KOPT-K1 (cell line): ENCODE results near the gene ZNF831.

Experiments used
- H3K27ac ChIP-seq: fragments of 200-600 bp; sonication (generic); 2 replicates; pipeline ENCODE4 v1.5.1; 2016; ENCODE audit warnings: antibody characterized with exemption, mild to moderate bottlenecking, low read depth, low read length; ENCODE audit not compliant: poor library complexity, severe bottlenecking
- H3K36me3 ChIP-seq: fragments of 200-600 bp; sonication (generic); 2 replicates; pipeline ENCODE4 v1.5.1; 2017; ENCODE audit warnings: antibody characterized with exemption, mild to moderate bottlenecking, low read length, moderate library complexity; ENCODE audit not compliant: insufficient read depth
- H3K9me3 ChIP-seq: fragments of 200-600 bp; sonication (generic); 2 replicates; pipeline ENCODE4 v1.5.1; 2017; ENCODE audit warnings: antibody characterized with exemption, low read length, mild to moderate bottlenecking; ENCODE audit not compliant: insufficient read depth, poor library complexity, severe bottlenecking

ZNF831 gene

GRCh38 chr20:59291740-59292383, 128.2 kb downstream of the ZNF831 start:
- no peaks in the 10 kb centered on the region for H3K36me3 ChIP-seq
- no peaks in the 10 kb centered on the region for H3K9me3 ChIP-seq
- H3K27ac ChIP-seq: no peak overlapping the region

DNA sequence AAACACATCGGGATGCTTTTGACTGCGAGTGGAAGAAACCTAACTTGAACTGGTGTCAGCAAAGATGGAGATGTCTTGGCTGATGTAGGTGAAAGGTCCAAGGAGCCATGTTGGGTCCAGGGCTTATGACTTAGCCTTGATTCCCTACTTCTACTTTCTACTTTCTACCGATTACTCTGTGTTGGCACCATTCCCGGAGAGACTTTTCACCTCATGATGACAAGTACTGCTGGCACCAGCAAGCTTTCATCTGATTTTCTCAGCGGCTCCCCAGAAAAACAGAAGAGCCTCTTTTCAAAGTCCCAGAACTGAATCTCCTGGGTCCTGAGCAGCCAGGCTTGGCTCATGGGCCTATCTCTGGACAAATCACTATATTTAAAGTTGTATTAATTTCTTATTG, 131.9 kb downstream of the ZNF831 start:
- Histone ChIP-seq H3K27ac (no peak overlapping the region), H3K9me3 (no peaks in the 10 kb centered on the region), H3K36me3 (no peaks in the 10 kb centered on the region)

DNA sequence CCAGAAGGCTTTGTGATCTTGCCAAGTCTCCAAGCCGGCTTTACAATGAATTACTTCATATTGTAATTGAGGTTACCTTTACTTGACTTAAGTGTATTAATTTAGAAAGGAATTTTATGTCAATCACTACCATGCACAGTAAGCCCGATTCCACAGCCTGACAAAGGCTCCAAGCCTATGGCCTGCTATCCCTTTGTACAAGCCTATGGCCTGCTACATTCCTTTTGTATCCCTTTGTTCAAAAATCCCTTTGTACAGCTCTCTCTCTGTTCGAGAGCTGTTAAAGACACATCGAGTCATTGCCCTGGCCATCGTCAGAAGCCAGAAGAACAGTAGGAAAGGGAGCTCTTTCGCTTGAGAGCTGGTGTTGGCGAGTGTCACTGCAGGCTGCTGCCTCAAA, 134.1 kb downstream of the ZNF831 start:
- H3K36me3 ChIP-seq: no peaks in the 10 kb centered on the region
- no peaks in the 10 kb centered on the region for H3K9me3 ChIP-seq
- H3K27ac ChIP-seq: no peak overlapping the region

DNA sequence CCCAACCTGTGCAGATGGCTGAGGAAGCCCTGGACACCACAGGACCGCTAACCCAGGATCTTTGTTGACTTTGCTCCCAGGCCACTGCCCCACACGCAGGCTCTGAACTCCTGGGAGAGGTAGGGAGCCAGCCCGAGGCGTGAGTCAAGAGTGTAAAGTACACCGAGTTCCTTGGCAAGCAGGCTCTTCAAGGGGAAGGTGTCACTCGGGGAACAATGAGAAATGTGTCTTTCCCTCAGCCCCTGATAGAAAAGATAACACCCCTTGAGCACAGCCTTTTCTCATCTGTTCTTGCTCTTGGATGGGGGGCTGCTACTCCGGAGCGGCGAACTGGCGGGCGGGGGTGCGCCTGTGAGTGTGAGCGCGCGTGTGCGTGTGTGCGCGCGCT, 136.3 kb downstream of the ZNF831 start:
- no peaks in the 10 kb centered on the region for H3K9me3 ChIP-seq
- no peaks in the 10 kb centered on the region for H3K36me3 ChIP-seq
- no peak overlapping the region for H3K27ac ChIP-seq

DNA sequence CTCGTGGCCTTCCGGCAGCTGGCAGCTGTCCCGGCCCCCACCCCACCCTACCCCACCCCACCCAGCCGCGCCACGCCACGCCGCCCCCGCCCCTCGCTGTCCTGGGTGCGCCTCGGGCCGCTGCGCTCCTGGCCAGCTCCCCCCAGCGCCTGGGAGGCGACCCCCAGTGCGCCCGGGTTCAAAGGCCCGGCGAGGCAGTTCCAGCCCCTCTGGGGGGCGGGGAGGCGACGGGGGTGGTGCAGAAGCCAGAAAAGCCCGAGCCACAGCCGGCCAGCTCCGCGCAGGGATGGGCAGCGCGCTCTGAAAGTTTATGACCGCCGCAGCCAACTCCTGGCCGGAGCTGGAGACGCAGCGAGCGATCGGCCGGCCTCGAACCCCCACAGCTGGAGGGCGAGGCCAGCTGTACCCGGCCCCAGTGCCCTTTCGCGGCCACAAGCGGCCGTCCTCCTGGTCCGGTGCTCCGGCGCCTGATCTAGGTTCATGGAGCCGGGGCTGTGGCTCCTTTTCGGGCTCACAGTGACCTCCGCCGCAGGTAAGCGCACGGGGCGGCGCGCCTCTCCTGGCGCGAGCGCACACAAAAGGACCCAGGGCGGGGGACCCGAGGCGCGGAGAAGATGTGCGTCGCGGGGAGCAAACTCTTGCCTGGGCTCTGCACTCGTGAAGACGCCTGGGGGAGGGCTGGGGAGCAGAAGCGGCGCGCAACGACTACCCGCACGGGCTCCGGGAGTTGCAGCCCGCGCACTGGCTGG, 136.9 kb downstream of the ZNF831 start, which contains the start of gene EDN3:
EDN3 (plus strand) TSS at position 279 of the 749 bp plus-strand sequence; CDS start at position 481, 202 bp downstream.
- H3K27ac ChIP-seq: no peak within 1 kb of the TSS
- H3K9me3 ChIP-seq: no peaks in the 10 kb centered on the region
- H3K36me3 ChIP-seq: no peaks in the 10 kb centered on the region

DNA sequence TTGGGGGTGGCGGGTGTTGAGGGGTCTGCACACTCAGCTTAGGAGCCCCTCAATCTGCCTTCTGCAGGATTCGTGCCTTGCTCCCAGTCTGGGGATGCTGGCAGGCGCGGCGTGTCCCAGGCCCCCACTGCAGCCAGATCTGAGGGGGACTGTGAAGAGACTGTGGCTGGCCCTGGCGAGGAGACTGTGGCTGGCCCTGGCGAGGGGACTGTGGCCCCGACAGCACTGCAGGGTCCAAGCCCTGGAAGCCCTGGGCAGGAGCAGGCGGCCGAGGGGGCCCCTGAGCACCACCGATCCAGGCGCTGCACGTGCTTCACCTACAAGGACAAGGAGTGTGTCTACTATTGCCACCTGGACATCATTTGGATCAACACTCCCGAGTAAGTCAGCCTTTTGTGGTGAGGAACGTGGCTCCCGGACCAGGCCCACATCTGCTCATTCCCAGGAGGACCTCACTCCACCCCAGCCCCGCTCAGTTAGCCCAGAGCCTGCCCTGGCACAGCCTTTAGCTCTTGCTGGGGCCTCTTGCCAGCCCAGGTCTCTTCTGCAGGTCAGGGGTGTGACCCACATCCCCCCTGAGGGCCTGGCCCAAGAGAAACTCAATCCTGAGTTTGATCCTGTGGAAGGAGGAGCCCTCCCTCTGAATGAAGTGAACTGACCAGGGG, 137.9 kb downstream of the ZNF831 start:
- no peaks in the 10 kb centered on the region for H3K36me3 ChIP-seq
- H3K9me3 ChIP-seq: no peaks in the 10 kb centered on the region
- no peak overlapping the region for H3K27ac ChIP-seq

DNA sequence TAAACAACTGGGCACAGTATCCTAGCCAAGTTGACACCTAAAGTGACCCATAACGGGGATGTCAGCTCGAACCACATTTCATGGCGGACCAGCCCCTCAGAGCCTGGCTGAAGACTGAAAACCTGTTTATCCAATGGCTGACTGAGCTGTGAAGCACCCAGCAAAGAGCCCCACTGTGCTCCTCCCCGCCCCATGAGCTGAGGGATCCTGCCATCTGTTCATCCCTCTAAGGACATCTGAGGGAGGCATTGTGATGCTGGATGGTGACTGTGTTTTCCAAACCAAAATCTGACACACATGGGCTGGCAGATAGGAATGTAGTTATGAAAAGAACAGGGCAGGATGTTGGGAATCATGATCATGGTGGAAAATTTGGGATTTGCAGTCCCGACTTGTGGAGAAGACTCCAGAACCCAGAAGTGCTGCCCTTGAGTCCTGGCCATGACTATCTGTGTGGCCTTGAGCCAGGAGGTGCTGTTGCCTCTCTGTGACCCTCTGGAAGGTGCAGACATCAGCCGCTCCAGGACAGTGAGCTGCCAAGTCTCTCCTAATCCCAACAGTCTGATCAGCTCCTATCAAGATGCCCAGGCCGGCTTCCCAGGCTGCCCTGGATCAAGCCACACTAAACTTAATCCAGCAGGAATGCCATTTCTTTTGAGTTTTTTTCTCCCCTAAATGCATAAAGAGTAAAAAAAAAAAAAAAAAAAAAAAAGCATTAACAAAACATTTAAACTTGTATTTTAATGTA, 142.5 kb downstream of the ZNF831 start:
- Histone ChIP-seq H3K9me3 (no peaks in the 10 kb centered on the region), H3K36me3 (no peaks in the 10 kb centered on the region), H3K27ac (no peak overlapping the region)

GRCh38 chr20:59307270-59307669, 143.6 kb downstream of the ZNF831 start:
- no peaks in the 10 kb centered on the region for H3K9me3 ChIP-seq
- H3K36me3 ChIP-seq: no peaks in the 10 kb centered on the region
- no peak overlapping the region for H3K27ac ChIP-seq
